ENCODE data around the gene MAPK6.

MAPK6 gene

DNA sequence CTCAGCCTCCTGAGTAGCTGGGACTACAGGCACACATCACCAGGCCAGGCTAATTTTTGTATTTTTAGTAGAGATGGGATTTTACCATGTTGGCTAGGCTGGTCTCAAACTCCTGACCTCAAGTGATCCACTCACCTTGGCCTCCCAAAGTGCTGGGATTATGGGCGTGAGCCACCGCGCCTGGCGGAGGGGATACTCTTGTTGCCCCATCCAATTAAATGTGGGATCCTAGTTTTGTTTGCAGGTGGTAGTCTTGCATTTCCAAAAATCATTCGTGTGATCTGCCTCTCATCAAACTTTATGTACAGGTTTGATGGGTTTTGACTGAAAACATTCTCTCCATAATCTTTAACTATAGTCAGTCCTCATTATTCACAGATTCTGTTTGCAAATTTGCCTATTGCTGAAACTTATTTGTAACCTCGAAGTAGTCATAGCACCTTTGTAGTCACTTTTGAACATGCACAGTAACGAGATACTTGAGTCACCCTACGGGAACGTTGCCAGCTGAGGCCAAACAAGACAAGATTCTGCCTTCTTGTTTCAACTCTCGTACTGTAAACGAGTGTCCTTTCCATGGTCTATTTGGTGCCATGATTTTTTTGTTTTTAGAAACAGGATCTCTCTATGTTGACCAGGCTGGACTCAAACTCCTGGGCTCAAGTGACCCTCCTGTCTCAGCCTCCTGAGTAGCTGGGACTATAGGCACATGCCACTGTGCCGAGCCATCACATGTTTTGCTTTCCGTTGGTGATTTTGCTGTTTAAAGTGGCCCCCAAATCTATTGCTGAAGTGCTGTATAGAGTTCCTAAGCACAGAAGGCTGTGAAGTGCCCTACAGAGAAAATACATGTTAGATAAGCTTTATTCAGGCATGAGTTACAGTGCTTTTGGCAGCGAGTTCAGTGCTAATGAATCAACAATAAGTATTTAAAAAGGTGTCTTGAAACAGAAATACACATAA lies 8.1 kb upstream of the MAPK6 start:
- in situ Hi-C loops (cut with MboI; ENCODE audit: low sequenced_read_pairs, unreplicated experiment) = no loop called here
- TF ChIP-seq, protein P1, sequence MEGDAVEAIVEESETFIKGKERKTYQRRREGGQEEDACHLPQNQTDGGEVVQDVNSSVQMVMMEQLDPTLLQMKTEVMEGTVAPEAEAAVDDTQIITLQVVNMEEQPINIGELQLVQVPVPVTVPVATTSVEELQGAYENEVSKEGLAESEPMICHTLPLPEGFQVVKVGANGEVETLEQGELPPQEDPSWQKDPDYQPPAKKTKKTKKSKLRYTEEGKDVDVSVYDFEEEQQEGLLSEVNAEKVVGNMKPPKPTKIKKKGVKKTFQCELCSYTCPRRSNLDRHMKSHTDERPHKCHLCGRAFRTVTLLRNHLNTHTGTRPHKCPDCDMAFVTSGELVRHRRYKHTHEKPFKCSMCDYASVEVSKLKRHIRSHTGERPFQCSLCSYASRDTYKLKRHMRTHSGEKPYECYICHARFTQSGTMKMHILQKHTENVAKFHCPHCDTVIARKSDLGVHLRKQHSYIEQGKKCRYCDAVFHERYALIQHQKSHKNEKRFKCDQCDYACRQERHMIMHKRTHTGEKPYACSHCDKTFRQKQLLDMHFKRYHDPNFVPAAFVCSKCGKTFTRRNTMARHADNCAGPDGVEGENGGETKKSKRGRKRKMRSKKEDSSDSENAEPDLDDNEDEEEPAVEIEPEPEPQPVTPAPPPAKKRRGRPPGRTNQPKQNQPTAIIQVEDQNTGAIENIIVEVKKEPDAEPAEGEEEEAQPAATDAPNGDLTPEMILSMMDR (IDR thresholded peaks at IDR 0.05; ENCODE audit: borderline replicate concordance, control extremely low read depth, extremely low read depth, insufficient read depth, missing control alignments) = no peak
- no peak for DNase-seq (ENCODE audit: low spot score)

DNA sequence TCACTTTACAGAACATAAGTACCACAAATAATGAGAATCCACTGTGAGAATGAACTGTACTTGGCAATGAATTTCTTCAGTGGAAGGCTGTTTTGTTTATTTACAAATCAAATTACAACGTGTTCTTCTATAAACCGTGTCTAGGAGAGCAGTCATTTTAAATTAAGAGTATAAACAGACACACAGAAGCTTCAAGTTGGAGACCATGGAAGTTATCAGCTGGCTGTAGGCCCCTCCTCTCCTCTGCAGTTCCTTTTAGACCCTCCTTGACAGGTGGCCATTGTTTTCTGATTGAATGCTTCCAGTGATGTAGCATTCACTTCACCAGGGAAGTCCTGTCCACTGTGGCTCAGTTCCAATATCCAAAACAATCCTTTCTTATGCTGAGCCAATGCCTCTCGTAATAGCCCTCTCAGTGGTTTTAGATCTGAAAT lies 7.3 kb upstream of the MAPK6 start:
- DNase-seq (ENCODE audit: low spot score) = no peak
- in situ Hi-C loops (cut with MboI; ENCODE audit: low sequenced_read_pairs, unreplicated experiment) = no loop called here

DNA sequence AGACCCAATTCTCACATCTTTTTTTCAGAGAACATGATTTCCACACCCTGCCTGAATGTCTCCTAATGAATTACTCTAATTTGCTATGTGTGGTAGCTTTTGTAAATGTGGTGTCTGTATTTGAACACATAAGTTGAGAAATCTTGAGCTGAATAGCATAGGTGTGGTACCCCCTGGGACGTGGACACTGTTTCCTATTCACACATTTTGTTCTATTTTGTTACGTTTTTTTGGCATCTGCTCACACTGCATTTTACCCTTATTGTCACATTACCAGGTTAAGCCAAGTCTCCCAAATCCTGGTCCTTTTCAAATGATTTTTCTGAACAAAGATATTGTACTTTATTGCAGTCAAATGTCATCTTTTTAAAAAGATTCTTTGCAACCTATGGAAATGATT lies 6.8 kb upstream of the MAPK6 start:
- TF ChIP-seq, protein P1 (IDR thresholded peaks at IDR 0.05; ENCODE audit: borderline replicate concordance, control extremely low read depth, extremely low read depth, insufficient read depth, missing control alignments) = no peak
- in situ Hi-C loops (cut with MboI; ENCODE audit: low sequenced_read_pairs, unreplicated experiment) = no loop called here
- DNase-seq (ENCODE audit: low spot score) = no peak

More for the DNA sequence above, 7.3 kb upstream of the MAPK6 start:
- TF ChIP-seq, protein P1 (IDR thresholded peaks at IDR 0.05; ENCODE audit: borderline replicate concordance, control extremely low read depth, extremely low read depth, insufficient read depth, missing control alignments) = no peak

DNA sequence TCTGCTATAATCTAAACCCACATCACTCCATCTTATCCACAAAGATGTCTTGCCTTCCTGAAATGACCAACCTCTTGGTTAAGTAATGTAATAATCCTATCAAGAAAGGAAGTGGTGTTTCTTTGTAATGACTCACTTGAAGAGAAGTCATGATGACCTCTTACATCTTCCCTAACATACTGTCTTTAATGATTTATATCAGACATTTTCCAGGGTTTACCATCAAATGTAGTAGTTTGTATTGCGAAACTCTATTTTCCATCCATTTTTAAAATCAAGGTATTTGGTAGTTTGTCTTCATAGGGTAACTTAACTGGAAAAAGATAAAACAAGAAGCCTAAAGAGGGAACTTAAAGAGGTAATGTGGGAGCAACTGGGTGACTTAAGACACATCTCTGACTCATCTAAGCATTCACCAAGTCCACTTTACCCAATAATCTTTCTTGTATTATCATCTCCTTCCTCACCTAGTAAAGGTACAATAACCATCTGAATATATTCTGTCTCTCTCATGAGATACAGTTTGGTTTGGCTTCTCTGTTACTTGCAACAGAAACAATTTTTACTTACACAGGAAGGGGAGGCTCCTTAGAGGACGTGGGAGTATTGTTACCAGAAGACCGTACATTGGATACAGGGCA lies 5.7 kb upstream of the MAPK6 start:
- in situ Hi-C loops (cut with MboI; ENCODE audit: low sequenced_read_pairs, unreplicated experiment) = no loop called here
- TF ChIP-seq, protein P1 (IDR thresholded peaks at IDR 0.05; ENCODE audit: borderline replicate concordance, control extremely low read depth, extremely low read depth, insufficient read depth, missing control alignments) = no peak
- peak; percentile 50 for DNase-seq (ENCODE audit: low spot score)

DNA sequence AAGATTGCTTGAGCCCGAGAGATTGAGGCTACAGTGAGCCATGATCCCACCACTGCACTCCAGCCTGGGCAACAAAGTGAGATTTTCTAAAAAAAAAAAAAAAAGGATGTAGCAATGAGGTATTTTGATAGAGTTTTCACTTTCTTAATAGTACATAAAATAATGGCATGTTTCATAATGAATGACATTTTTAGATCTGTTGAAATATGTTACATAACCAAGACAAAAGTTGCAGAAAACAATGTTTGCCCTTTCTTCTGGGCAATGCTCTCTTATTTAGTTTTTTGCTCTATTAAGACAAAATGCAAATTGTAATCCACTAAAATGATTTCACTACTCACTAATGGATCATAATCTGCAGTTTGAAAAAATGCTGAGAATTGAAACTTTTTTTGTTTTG lies 4.4 kb upstream of the MAPK6 start:
- in situ Hi-C loops (cut with MboI; ENCODE audit: low sequenced_read_pairs, unreplicated experiment) = no loop called here
- no peak for DNase-seq (ENCODE audit: low spot score)
- TF ChIP-seq, protein P1 (IDR thresholded peaks at IDR 0.05; ENCODE audit: borderline replicate concordance, control extremely low read depth, extremely low read depth, insufficient read depth, missing control alignments) = no peak

DNA sequence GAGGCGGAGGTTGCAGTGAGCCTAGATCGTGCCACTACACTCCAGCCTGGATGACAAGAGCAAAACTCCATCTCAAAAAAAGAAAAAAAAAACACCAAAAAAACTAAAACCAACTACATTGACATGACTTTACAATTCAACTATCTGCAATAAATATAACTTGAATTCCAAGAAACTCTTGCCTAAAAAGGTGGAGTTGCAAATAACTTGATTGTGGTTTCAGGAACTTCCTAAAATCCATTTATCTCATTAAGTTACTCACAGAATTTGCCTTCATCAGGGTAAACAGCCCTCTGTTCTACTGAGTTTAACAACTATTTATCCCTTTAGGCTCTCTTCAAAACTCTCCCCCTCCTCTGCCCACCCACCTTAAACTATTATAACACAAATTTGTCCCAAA lies 2.7 kb upstream of the MAPK6 start:
- no peak for DNase-seq (ENCODE audit: low spot score)
- in situ Hi-C loops (cut with MboI; ENCODE audit: low sequenced_read_pairs, unreplicated experiment) = no loop called here
- TF ChIP-seq, protein P1 (IDR thresholded peaks at IDR 0.05; ENCODE audit: borderline replicate concordance, control extremely low read depth, extremely low read depth, insufficient read depth, missing control alignments) = no peak
